K562 (cell line): ENCODE data around the gene LINC00305. TPM values are rescaled to one million over a fixed set of nuclear protein-coding genes. Genes with fewer than 3 reads are reported as not detected.

Experiments used
- ATAC-seq: fragments of 200-7000 bp; cut with Tn5 transposase; 3 replicates; pipeline ENCODE4 v1.9.1; 2020; ENCODE audit warnings: moderate library complexity
- BruUV-seq: library from RNA; stranded (reverse); fragments of 400-500 nt; replicated peaks from 2 replicates; lab custom pipeline; 2021; lab: Mats Ljungman, UMichigan
- CTCF ChIA-PET: fragments of 300-600 bp; formaldehyde crosslinking; extraction: SDS; loops from one replicate; lab custom pipeline; 2021; ENCODE audit warnings: low intra/inter-chr PET ratio; lab: Yijun Ruan, JAX
- POLR2A ChIA-PET: fragments of 300-600, 350-650 bp; sonication (Branson Sonifier 250); formaldehyde crosslinking; extraction: SDS; loops from one replicate; lab custom pipeline; 2021; ENCODE audit warnings: antibody characterized with exemption, inconsistent platforms; lab: Yijun Ruan, JAX
- DNase-seq, 4 experiments: peaks; one replicate each; pipeline versions ENCODE4 v3.0.0 to v3.0.0-alpha.2; 2011 to 2018; ENCODE audit warnings: low spot score in 3 of 4, mixed read lengths in 3 of 4; ENCODE audit errors: extremely low read depth in 1 of 4
- FAIRE-seq: peaks from 2 replicates; lab custom pipeline; 2011; peaks lifted over from hg19 to GRCh38; lab: Jason Lieb, UNC
- H2AFZ ChIP-seq: 2 replicates; pipeline ENCODE4 v1.6.0; 2011; ENCODE audit warnings: low read depth, low read length, control low read depth, inconsistent platforms
- H3K27ac ChIP-seq: fragments of 200-600 bp; 3 replicates; pipeline ENCODE4 v1.8.0; 2011; ENCODE audit warnings: low read depth, mild to moderate bottlenecking, control low read depth, inconsistent platforms, low read length, moderate library complexity, mixed read lengths; ENCODE audit errors: extremely low read depth
- H3K27me3 ChIP-seq, 2 experiments: fragments of 300-600 bp in 1 of 2; 2 replicates in 1 of 2; 3 replicates in 1 of 2; pipeline versions ENCODE4 v1.6.0 to v1.8.0; 2011; ENCODE audit warnings: inconsistent platforms in 2 of 2, low read length in 2 of 2, mild to moderate bottlenecking in 1 of 2, mixed read lengths in 1 of 2, moderate library complexity in 1 of 2; ENCODE audit not compliant: control insufficient read depth in 2 of 2, insufficient read depth in 2 of 2
- H3K36me3 ChIP-seq: fragments of 300-600 bp; 3 replicates; pipeline ENCODE4 v1.8.0; 2011; ENCODE audit warnings: mild to moderate bottlenecking, low read length, inconsistent platforms; ENCODE audit not compliant: control insufficient read depth, insufficient read depth
- H3K4me1 ChIP-seq, 2 experiments: fragments of 200-600 bp in 1 of 2; replicated peaks in 1 of 2; 2 replicates in 1 of 2; 3 replicates in 1 of 2; pipeline versions ENCODE4 v1.5.1 to v1.8.0; 2011; ENCODE audit warnings: inconsistent platforms in 2 of 2, low read length in 2 of 2, mild to moderate bottlenecking in 1 of 2, mixed read lengths in 1 of 2, moderate library complexity in 1 of 2; ENCODE audit not compliant: control insufficient read depth in 2 of 2, insufficient read depth in 2 of 2
- H3K4me2 ChIP-seq: 2 replicates; pipeline ENCODE4 v1.6.1; 2011; ENCODE audit warnings: low read length, control low read depth, inconsistent platforms, mixed read lengths; ENCODE audit not compliant: insufficient read depth
- H3K4me3 ChIP-seq: fragments of 200-600 bp; sonication (generic), shearing (Covaris generic); 2 replicates; pipeline ENCODE4 v1.5.1; 2016; ENCODE audit warnings: control low read depth, inconsistent platforms
- H3K79me2 ChIP-seq: fragments of 200-600 bp; 3 replicates; pipeline ENCODE4 v1.8.0; 2011; ENCODE audit warnings: low read length, inconsistent platforms; ENCODE audit not compliant: control insufficient read depth, insufficient read depth
- H3K9ac ChIP-seq, 2 experiments: 2 replicates each; pipeline versions ENCODE4 v1.6.0 to v1.6.1; 2011; ENCODE audit warnings: low read depth in 2 of 2, low read length in 2 of 2, control low read depth in 1 of 2, inconsistent platforms in 1 of 2, mild to moderate bottlenecking in 1 of 2, mixed read lengths in 1 of 2; ENCODE audit not compliant: insufficient read depth in 1 of 2
- H3K9me1 ChIP-seq: one replicate; pipeline ENCODE4 v1.6.0; 2011; ENCODE audit warnings: inconsistent platforms, mild to moderate bottlenecking, low read length, moderate library complexity; ENCODE audit not compliant: control insufficient read depth, insufficient read depth
- H3K9me3 ChIP-seq: replicated peaks from 2 replicates; pipeline ENCODE4 v1.5.1; 2011; ENCODE audit warnings: low read depth, low read length, inconsistent platforms; ENCODE audit not compliant: control insufficient read depth, insufficient read depth
- H4K20me1 ChIP-seq: replicated peaks from 2 replicates; pipeline ENCODE4 v1.6.1; 2011; ENCODE audit warnings: low read length, inconsistent platforms, mixed read lengths; ENCODE audit not compliant: control insufficient read depth, insufficient read depth
- CBX5 ChIP-seq: IDR thresholded peaks from 2 replicates; pipeline ENCODE4 v1.6.1; 2014; ENCODE audit warnings: low read depth, borderline replicate concordance
- RBM25 ChIP-seq: fragments of 200-400 bp; formaldehyde crosslinking; IDR thresholded peaks from 2 replicates; pipeline ENCODE4 v1.6.1; 2018; ENCODE audit warnings: low read length, low read depth, moderate library complexity; ENCODE audit not compliant: severe bottlenecking
- RHOXF2B ChIP-seq: fragments of 250-450 bp; sonication (Bioruptor Pico); conservative IDR thresholded peaks from 2 replicates; pipeline ENCODE4 v1.5.1; 2021
- SAFB2 ChIP-seq: fragments of 200-400 bp; formaldehyde crosslinking; IDR thresholded peaks from 2 replicates; pipeline ENCODE4 v1.6.1; 2018; ENCODE audit warnings: borderline replicate concordance, low read length, low read depth, moderate library complexity; ENCODE audit not compliant: severe bottlenecking
- TEAD2 ChIP-seq: fragments of 450-650 bp; IDR thresholded peaks from 2 replicates; pipeline ENCODE4 v1.6.1; 2016; ENCODE audit warnings: missing genetic modification characterization, control low read depth, missing compliant biosample characterization
- ZFP1 ChIP-seq: fragments of 450-650 bp; formaldehyde crosslinking; IDR thresholded peaks from 2 replicates; pipeline ENCODE4 v1.4.0; 2020; ENCODE audit warnings: mild to moderate bottlenecking, mixed read lengths
- ZNF232 ChIP-seq: sonication (generic); formaldehyde crosslinking; IDR thresholded peaks from 2 replicates; pipeline ENCODE4 v1.8.0; 2022; ENCODE audit warnings: mild to moderate bottlenecking, missing genetic modification reagents
- ZSCAN29 ChIP-seq: fragments of 450-650 bp; IDR thresholded peaks from 2 replicates; pipeline ENCODE4 v1.6.1; 2017
- WGBS: fragments of 100-300 bp; shearing (Covaris generic); methylation state at CpG from one replicate; pipeline ENCODE4 v1.1.6; 2016; ENCODE audit warnings: low coverage, mixed read lengths; ENCODE audit not compliant: insufficient coverage; ENCODE audit errors: missing lambda C conversion rate; 5-methylcytosine and 5-hydroxymethylcytosine counted together
- in situ Hi-C: fragments of 300-500 bp; cut with MboI; formaldehyde crosslinking; loops from 4 replicates; pipeline ENCODE4 v1.15.0; 2018; ENCODE audit warnings: inconsistent platforms, mixed read lengths
- intact Hi-C: fragments of 100-400 bp; cut with micrococcal nuclease; formaldehyde crosslinking; loops from 2 replicates; pipeline ENCODE4 v1.14.2; 2022
- polyA plus RNA-seq, 8 experiments: library from polyadenylated mRNA; depleted of rRNA in 4 of 8; stranded (reverse) in 5 of 8; unstranded in 3 of 8; fragments of >200 nt; fragmentation: Nextera tagmentation in 2 of 8; fragmentation: Illumina TruSeq in 1 of 8; extraction: Ambion mirVana in 2 of 8; extraction: Trizol in 1 of 8; gene quantifications; 2 replicates each; pipeline versions ENCODE4 v1.2.1 to v1.2.3, GENCODE V29; 2011 to 2014; ENCODE audit warnings: inconsistent platforms in 1 of 8, missing spikeins in 1 of 8
- total RNA-seq, 7 experiments: library from RNA; depleted of rRNA in 6 of 7; stranded (reverse); fragments of >200 nt in 6 of 7; fragmentation: Illumina TruSeq in 2 of 7; extraction: Trizol in 2 of 7; gene quantifications; 2 replicates each; pipeline versions ENCODE4 v1.2.1 to v1.2.3, GENCODE V29; 2011 to 2021; ENCODE audit warnings: low replicate concordance in 1 of 7

The LINC00305 gene
- total and polyA plus RNA-seq, 9 of the 15 experiments (the other 6 are each of a cell fraction or from before 2014, with no cell fraction given) = not detected

DNA sequence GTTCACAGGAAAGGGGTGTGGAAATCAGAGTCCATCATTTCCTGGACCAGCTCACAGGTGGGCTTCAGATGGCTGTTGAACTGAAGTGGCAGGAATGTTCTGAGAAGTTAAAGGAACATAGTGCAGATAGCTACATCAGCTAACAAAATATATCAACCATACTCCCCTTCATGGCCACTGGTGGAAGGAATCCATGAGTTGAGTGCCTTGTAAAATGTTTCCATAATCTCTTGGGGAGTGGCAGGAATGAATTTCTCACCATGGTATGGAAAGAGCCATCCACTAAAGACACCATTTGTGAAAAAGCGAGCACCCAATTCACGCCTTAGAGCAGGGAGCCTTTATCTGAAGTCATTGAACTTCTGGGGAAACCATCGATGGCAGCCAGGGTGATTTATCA lies at the start of gene LINC00305 (continued):
- no peak for TF ChIP-seq ZNF232
- no peak for TF ChIP-seq SAFB2
- TF ChIP-seq TEAD2 (tag) = no peak
- no peak for TF ChIP-seq RBM25
- TF ChIP-seq, all 486 proteins: peak for 0

GRCh38 chr18:64191069-64191468 lies 42.2 kb upstream of the LINC00305 start:
- in situ Hi-C loops = no loop called here
- no peak for ATAC-seq
- intact Hi-C loops = no loop called here

More at GRCh38 chr18:64191069-64191468, 42.2 kb upstream of the LINC00305 start:
- BruUV-seq = no TSS peak
- Histone ChIP-seq H3K36me3 (no peaks in the 10 kb centered on the region), H3K4me1 (no peaks in the 10 kb centered on the region), H4K20me1 (no peaks in the 10 kb centered on the region), H3K9me1 (no peaks in the 10 kb centered on the region), H3K27me3 (no peaks in the 10 kb centered on the region), H3K79me2 (no peaks in the 10 kb centered on the region), H3K27ac (no peak overlapping the region), H3K9me3 (no peaks in the 10 kb centered on the region), H2AFZ (no peak overlapping the region), H3K4me3 (no peak overlapping the region), H3K9ac (no peak overlapping the region), H3K4me2 (no peak overlapping the region)
- ChIA-PET POLR2A (no interaction called here), CTCF (no interaction called here)
- TF ChIP-seq RHOXF2B (CRISPR knock-in tag) (no peak), CBX5 (no peak), ZFP1 (no peak), ZSCAN29 (no peak)
- 0% methylated on average over 2 of the region's 2 CpGs for WGBS
- FAIRE-seq (no peak), DNase-seq (no peak)
